Measurements from ENCODE around the gene ME2. TPM values are rescaled to one million over a fixed set of nuclear protein-coding genes. Genes with fewer than 3 reads are reported as not detected.
"Not testable (repeated sequence)": the region's sequence is repeated elsewhere in the genome, so short reads cannot be mapped to it uniquely, and the experiment has no call there.

Gene ME2
- total RNA-seq, 2 donors from 2014 or later = 58.4 to 115 TPM

- no peaks in the 10 kb centered on the region for H3K36me3 Mint-ChIP-seq (ENCODE audit: low read depth)
- peaks cover 10% of the 10 kb centered on the region for H3K27me3 Mint-ChIP-seq
- H3K4me3 Mint-ChIP-seq = no peak overlapping the region
- ATAC-seq (replicated peaks) = no peak
- H3K9me3 Mint-ChIP-seq = peaks cover 4% of the 10 kb centered on the region
- H3K27ac Mint-ChIP-seq = no peak overlapping the region
- H3K4me1 Mint-ChIP-seq = peaks cover 10% of the 10 kb centered on the region
Measured at GRCh38 chr18:50850307-50851065, 28.4 kb upstream of the ME2 start.

- peaks cover 7% of the 10 kb centered on the region for H3K27me3 Mint-ChIP-seq
- no peak for ATAC-seq (replicated peaks)
- no peaks in the 10 kb centered on the region for H3K36me3 Mint-ChIP-seq (ENCODE audit: low read depth)
- no peak overlapping the region for H3K27ac Mint-ChIP-seq
- H3K4me3 Mint-ChIP-seq = no peak overlapping the region
- H3K4me1 Mint-ChIP-seq = no peaks in the 10 kb centered on the region
- peaks cover 4% of the 10 kb centered on the region for H3K9me3 Mint-ChIP-seq
Measured at GRCh38 chr18:50853863-50854271, 25.1 kb upstream of the ME2 start.

- peaks cover 3% of the 10 kb centered on the region for H3K27me3 Mint-ChIP-seq
- H3K4me1 Mint-ChIP-seq = no peaks in the 10 kb centered on the region
- H3K9me3 Mint-ChIP-seq = peaks cover 4% of the 10 kb centered on the region
- H3K27ac Mint-ChIP-seq = no peak overlapping the region
- ATAC-seq (replicated peaks) = no peak
- no peak overlapping the region for H3K4me3 Mint-ChIP-seq
- no peaks in the 10 kb centered on the region for H3K36me3 Mint-ChIP-seq (ENCODE audit: low read depth)
Measured at GRCh38 chr18:50855976-50856757, 22.8 kb upstream of the ME2 start.

GRCh38 chr18:50857166-50857565 lies 21.8 kb upstream of the ME2 start:
- not testable (repeated sequence) for H3K4me3 Mint-ChIP-seq; H3K4me1 Mint-ChIP-seq; H3K27me3 Mint-ChIP-seq; ATAC-seq (replicated peaks); H3K9me3 Mint-ChIP-seq; H3K36me3 Mint-ChIP-seq (ENCODE audit: low read depth)
- peak overlapping the region; percentile 10 for H3K27ac Mint-ChIP-seq

- Mint-ChIP-seq H3K27me3 (peaks cover 3% of the 10 kb centered on the region), H3K9me3 (peaks cover 4% of the 10 kb centered on the region), H3K36me3 (ENCODE audit: low read depth) (no peaks in the 10 kb centered on the region), H3K4me3 (no peak overlapping the region), H3K27ac (peak overlapping the region; percentile 10), H3K4me1 (no peaks in the 10 kb centered on the region)
- no peak for ATAC-seq (replicated peaks)
Measured at GRCh38 chr18:50857694-50858093, 21.2 kb upstream of the ME2 start.

GRCh38 chr18:50859793-50860555 lies 18.9 kb upstream of the ME2 start:
- Mint-ChIP-seq H3K27ac (no peak overlapping the region), H3K36me3 (ENCODE audit: low read depth) (no peaks in the 10 kb centered on the region), H3K9me3 (no peaks in the 10 kb centered on the region), H3K4me3 (no peak overlapping the region), H3K4me1 (no peaks in the 10 kb centered on the region), H3K27me3 (no peaks in the 10 kb centered on the region)
- ATAC-seq (replicated peaks) = no peak

- Mint-ChIP-seq H3K4me1 (no peaks in the 10 kb centered on the region), H3K27me3 (no peaks in the 10 kb centered on the region), H3K36me3 (ENCODE audit: low read depth) (no peaks in the 10 kb centered on the region), H3K9me3 (no peaks in the 10 kb centered on the region), H3K4me3 (no peak overlapping the region), H3K27ac (no peak overlapping the region)
- no peak for ATAC-seq (replicated peaks)
Measured at GRCh38 chr18:50861617-50862016, 17.3 kb upstream of the ME2 start.

GRCh38 chr18:50862401-50862800 lies 16.5 kb upstream of the ME2 start:
- H3K9me3 Mint-ChIP-seq = no peaks in the 10 kb centered on the region
- no peaks in the 10 kb centered on the region for H3K36me3 Mint-ChIP-seq (ENCODE audit: low read depth)
- H3K27me3 Mint-ChIP-seq = no peaks in the 10 kb centered on the region
- no peak overlapping the region for H3K4me3 Mint-ChIP-seq
- H3K4me1 Mint-ChIP-seq = no peaks in the 10 kb centered on the region
- H3K27ac Mint-ChIP-seq = no peak overlapping the region
- no peak for ATAC-seq (replicated peaks)

GRCh38 chr18:50863840-50864375 lies 15.0 kb upstream of the ME2 start:
- Mint-ChIP-seq H3K27ac (no peak overlapping the region), H3K4me1 (no peaks in the 10 kb centered on the region), H3K36me3 (ENCODE audit: low read depth) (no peaks in the 10 kb centered on the region), H3K4me3 (no peak overlapping the region), H3K27me3 (no peaks in the 10 kb centered on the region), H3K9me3 (no peaks in the 10 kb centered on the region)
- no peak for ATAC-seq (replicated peaks)

GRCh38 chr18:50866765-50867164 lies 12.2 kb upstream of the ME2 start:
- no peaks in the 10 kb centered on the region for H3K9me3 Mint-ChIP-seq
- H3K27ac Mint-ChIP-seq = no peak overlapping the region
- no peaks in the 10 kb centered on the region for H3K36me3 Mint-ChIP-seq (ENCODE audit: low read depth)
- no peaks in the 10 kb centered on the region for H3K27me3 Mint-ChIP-seq
- H3K4me3 Mint-ChIP-seq = no peak overlapping the region
- H3K4me1 Mint-ChIP-seq = no peaks in the 10 kb centered on the region
- no peak for ATAC-seq (replicated peaks)

GRCh38 chr18:50869150-50869549 lies 9.8 kb upstream of the ME2 start:
- Mint-ChIP-seq H3K4me3 (no peak overlapping the region), H3K4me1 (no peaks in the 10 kb centered on the region), H3K36me3 (ENCODE audit: low read depth) (no peaks in the 10 kb centered on the region)

GRCh38 chr18:50870138-50870845 lies 8.6 kb upstream of the ME2 start:
- peak; percentile 40 for ATAC-seq (replicated peaks)
- no peaks in the 10 kb centered on the region for H3K9me3 Mint-ChIP-seq

More at GRCh38 chr18:50869150-50869549, 9.8 kb upstream of the ME2 start:
- ATAC-seq (replicated peaks) = no peak
- H3K27ac Mint-ChIP-seq = no peak overlapping the region
- no peaks in the 10 kb centered on the region for H3K27me3 Mint-ChIP-seq
- no peaks in the 10 kb centered on the region for H3K9me3 Mint-ChIP-seq

GRCh38 chr18:50871846-50872245 lies 7.1 kb upstream of the ME2 start:
- ATAC-seq (replicated peaks) = no peak
- Mint-ChIP-seq H3K27ac (no peak overlapping the region), H3K9me3 (no peaks in the 10 kb centered on the region), H3K4me1 (no peaks in the 10 kb centered on the region), H3K36me3 (ENCODE audit: low read depth) (no peaks in the 10 kb centered on the region), H3K4me3 (no peak overlapping the region), H3K27me3 (no peaks in the 10 kb centered on the region)

More at GRCh38 chr18:50870138-50870845, 8.6 kb upstream of the ME2 start:
- H3K27ac Mint-ChIP-seq = no peak overlapping the region
- no peaks in the 10 kb centered on the region for H3K27me3 Mint-ChIP-seq
- no peak overlapping the region for H3K4me3 Mint-ChIP-seq
- no peaks in the 10 kb centered on the region for H3K36me3 Mint-ChIP-seq (ENCODE audit: low read depth)
- no peaks in the 10 kb centered on the region for H3K4me1 Mint-ChIP-seq

GRCh38 chr18:50875966-50876536 lies 2.9 kb upstream of the ME2 start:
- Mint-ChIP-seq H3K4me1 (peaks cover 7% of the 10 kb centered on the region), H3K36me3 (ENCODE audit: low read depth) (no peaks in the 10 kb centered on the region), H3K4me3 (no peak overlapping the region), H3K27ac (no peak overlapping the region), H3K27me3 (no peaks in the 10 kb centered on the region), H3K9me3 (no peaks in the 10 kb centered on the region)
- ATAC-seq (replicated peaks) = no peak
